AG04450 (cell line): Measurements from ENCODE around the gene HJV. TPM values are rescaled to one million over a fixed set of nuclear protein-coding genes. Genes with fewer than 3 reads are reported as not detected.

Experiments used
- CTCF ChIA-PET: fragments of 300-600, 350-600 bp; formaldehyde crosslinking; extraction: SDS; loops from one replicate; lab custom pipeline; 2022; ENCODE audit warnings: antibody characterized with exemption, inconsistent platforms; lab: Charles Lee
- POLR2A ChIA-PET: fragments of 350-600 bp; formaldehyde crosslinking; extraction: SDS; loops from one replicate; lab custom pipeline; 2021; ENCODE audit warnings: antibody characterized with exemption, inconsistent platforms; lab: Yijun Ruan, JAX
- DNase-seq: peaks from one replicate; pipeline ENCODE4 v3.0.0-alpha.2; 2011; ENCODE audit warnings: low read depth, low spot score
- H3K27ac ChIP-seq: one replicate; pipeline ENCODE4 v1.5.1; 2012; ENCODE audit warnings: low read depth, low read length, control low read depth
- H3K27me3 ChIP-seq: one replicate; pipeline ENCODE4 v1.6.0; 2012; ENCODE audit warnings: low read length; ENCODE audit not compliant: control insufficient read depth, insufficient read depth
- H3K4me3 ChIP-seq: 2 replicates; pipeline ENCODE4 v1.5.1; 2011; ENCODE audit warnings: mild to moderate bottlenecking, low read depth, low read length, control low read depth
- H3K9me3 ChIP-seq: 2 replicates; pipeline ENCODE4 v1.5.1; 2012; ENCODE audit warnings: low read length; ENCODE audit not compliant: control insufficient read depth, insufficient read depth
- polyA plus RNA-seq: library from polyadenylated mRNA; depleted of rRNA; stranded (reverse); fragments of >200 nt; gene quantifications from 2 replicates; pipeline ENCODE4 v1.2.3, GENCODE V29; 2011
- TF ChIP-seq, protein P1 (sequence below): IDR thresholded peaks from 2 replicates; pipeline ENCODE4 v1.5.1; 2011; ENCODE audit warnings: low read depth, low read length, control low read depth, inconsistent platforms

The HJV gene
- polyA plus RNA-seq, 1 experiment: not detected

- Histone ChIP-seq H3K4me3 (no peak overlapping the region), H3K27ac (no peak overlapping the region), H3K9me3 (no peaks in the 10 kb centered on the region), H3K27me3 (no peaks in the 10 kb centered on the region)
- DNase-seq: peak; percentile 57
- TF ChIP-seq, protein P1, sequence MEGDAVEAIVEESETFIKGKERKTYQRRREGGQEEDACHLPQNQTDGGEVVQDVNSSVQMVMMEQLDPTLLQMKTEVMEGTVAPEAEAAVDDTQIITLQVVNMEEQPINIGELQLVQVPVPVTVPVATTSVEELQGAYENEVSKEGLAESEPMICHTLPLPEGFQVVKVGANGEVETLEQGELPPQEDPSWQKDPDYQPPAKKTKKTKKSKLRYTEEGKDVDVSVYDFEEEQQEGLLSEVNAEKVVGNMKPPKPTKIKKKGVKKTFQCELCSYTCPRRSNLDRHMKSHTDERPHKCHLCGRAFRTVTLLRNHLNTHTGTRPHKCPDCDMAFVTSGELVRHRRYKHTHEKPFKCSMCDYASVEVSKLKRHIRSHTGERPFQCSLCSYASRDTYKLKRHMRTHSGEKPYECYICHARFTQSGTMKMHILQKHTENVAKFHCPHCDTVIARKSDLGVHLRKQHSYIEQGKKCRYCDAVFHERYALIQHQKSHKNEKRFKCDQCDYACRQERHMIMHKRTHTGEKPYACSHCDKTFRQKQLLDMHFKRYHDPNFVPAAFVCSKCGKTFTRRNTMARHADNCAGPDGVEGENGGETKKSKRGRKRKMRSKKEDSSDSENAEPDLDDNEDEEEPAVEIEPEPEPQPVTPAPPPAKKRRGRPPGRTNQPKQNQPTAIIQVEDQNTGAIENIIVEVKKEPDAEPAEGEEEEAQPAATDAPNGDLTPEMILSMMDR: peak; percentile 75
- ChIA-PET POLR2A (interaction anchor here (0.6 kb wide), 1 partner anchor 168 kb away, joined by 3 read pairs; the partner anchor contains the start of gene NUDT17), CTCF (interaction anchor here (0.6 to 7.3 kb wide), 17 partner anchors 9 to 182 kb away, joined by 3 to 218 read pairs (median 5); partner anchors contain the start of genes ANKRD34A, NUDT17 and POLR3GL)
These were observed 8.6 kb downstream of the HJV start for GRCh38 chr1:146012703-146013558.

GRCh38 chr1:146010126-146010738 lies 11.3 kb downstream of the HJV start:
- TF ChIP-seq, protein P1: no peak
- no peaks in the 10 kb centered on the region for H3K9me3 ChIP-seq
- H3K27ac ChIP-seq: no peak overlapping the region
- no peak overlapping the region for H3K4me3 ChIP-seq
- ChIA-PET CTCF (interaction anchor here (4.1 to 7.3 kb wide), 3 partner anchors 33 to 164 kb away, joined by 24 to 218 read pairs (median 70); partner anchors contain the start of gene NUDT17), POLR2A (no interaction called here)
- no peak for DNase-seq
- H3K27me3 ChIP-seq: no peaks in the 10 kb centered on the region

DNA sequence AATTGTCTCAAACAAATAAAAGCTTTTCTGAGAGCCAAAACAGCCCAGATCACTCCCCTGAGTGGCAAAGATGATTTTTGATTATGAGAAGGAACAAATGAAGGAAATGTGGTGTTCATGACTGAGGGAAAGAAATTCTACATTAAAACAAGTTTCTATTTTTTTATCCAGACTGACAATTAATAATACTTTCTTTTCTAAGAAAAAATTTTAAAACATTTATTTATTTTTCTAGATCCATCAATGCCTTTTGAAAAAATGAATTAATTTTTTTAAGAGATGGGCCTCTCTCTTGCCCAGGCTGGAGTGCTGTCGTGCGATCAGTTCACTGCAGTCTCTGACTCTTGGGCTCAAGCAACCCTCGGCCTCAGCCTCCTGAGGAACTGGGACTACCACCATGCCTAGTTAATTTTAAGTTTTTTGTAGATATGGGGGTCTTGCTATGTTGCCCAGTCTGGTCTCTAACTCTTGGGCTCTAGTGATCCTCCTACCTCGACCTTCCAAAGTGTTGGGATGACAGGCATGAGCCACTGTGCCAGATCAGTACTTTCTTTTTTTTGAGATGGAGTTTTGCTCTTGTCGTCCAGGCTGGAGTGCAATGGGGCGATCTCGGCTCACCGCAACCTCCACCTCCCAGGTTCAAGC lies 13.9 kb downstream of the HJV start:
- H3K27me3 ChIP-seq: no peaks in the 10 kb centered on the region
- DNase-seq: no peak
- ChIA-PET POLR2A (interaction anchor here (0.6 to 2.0 kb wide), 3 partner anchors 11 to 149 kb away, joined by 3 to 5 read pairs (median 4); partner anchors contain the start of genes PIAS3 and TXNIP), CTCF (interaction anchor here (0.6 to 7.3 kb wide), 21 partner anchors 9 to 179 kb away, joined by 3 to 218 read pairs (median 5); partner anchors contain the start of genes ANKRD34A, HJV, NUDT17 and PIAS3)
- no peak overlapping the region for H3K27ac ChIP-seq
- no peak overlapping the region for H3K4me3 ChIP-seq
- TF ChIP-seq, protein P1: no peak
- no peaks in the 10 kb centered on the region for H3K9me3 ChIP-seq

- Histone ChIP-seq H3K27me3 (no peaks in the 10 kb centered on the region), H3K9me3 (no peaks in the 10 kb centered on the region), H3K27ac (no peak overlapping the region), H3K4me3 (no peak overlapping the region)
- no peak for DNase-seq
- TF ChIP-seq, protein P1: no peak
- ChIA-PET POLR2A (no interaction called here), CTCF (interaction anchor here (0.9 to 4.1 kb wide), 2 partner anchors 24 to 110 kb away, joined by 4 to 44 read pairs; no protein-coding TSS in a partner anchor)
These were observed 19.8 kb downstream of the HJV start for GRCh38 chr1:146001709-146002108.
